ENCODE data around the gene EDRF1.

DNA sequence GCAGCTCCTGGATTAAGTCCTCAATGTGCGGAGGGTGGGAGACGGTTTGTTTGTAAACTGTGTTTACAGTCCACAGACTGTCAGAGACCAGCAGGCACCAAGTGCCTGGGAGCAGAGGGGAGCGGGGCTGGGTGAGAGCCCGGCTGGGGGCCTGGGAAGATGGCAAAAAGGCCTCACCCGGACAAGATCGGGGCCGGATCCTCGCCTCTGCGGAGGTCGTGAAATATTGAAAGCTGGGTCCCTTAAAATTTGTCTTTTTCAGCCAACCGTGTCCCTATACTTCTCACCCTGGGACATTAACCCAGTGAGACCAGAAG is 53.3 kb downstream of the EDRF1 start:
- no peak for TF ChIP-seq POLR2A (IDR thresholded peaks at IDR 0.05; ENCODE audit: borderline replicate concordance, extremely low read depth, insufficient read depth, insufficient read length)
- no peak for TF ChIP-seq EZH2 (IDR thresholded peaks at IDR 0.05)
- TF ChIP-seq SIN3A (IDR thresholded peaks at IDR 0.05; ENCODE audit: low read depth) = no peak
- no peak for TF ChIP-seq POLR2AphosphoS5 (IDR thresholded peaks at IDR 0.05; ENCODE audit: low read depth, low read length)
- TF ChIP-seq, protein P1, sequence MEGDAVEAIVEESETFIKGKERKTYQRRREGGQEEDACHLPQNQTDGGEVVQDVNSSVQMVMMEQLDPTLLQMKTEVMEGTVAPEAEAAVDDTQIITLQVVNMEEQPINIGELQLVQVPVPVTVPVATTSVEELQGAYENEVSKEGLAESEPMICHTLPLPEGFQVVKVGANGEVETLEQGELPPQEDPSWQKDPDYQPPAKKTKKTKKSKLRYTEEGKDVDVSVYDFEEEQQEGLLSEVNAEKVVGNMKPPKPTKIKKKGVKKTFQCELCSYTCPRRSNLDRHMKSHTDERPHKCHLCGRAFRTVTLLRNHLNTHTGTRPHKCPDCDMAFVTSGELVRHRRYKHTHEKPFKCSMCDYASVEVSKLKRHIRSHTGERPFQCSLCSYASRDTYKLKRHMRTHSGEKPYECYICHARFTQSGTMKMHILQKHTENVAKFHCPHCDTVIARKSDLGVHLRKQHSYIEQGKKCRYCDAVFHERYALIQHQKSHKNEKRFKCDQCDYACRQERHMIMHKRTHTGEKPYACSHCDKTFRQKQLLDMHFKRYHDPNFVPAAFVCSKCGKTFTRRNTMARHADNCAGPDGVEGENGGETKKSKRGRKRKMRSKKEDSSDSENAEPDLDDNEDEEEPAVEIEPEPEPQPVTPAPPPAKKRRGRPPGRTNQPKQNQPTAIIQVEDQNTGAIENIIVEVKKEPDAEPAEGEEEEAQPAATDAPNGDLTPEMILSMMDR (IDR thresholded peaks at IDR 0.05 in 2 of 3, conservative IDR thresholded peaks at IDR 0.05 in 1 of 3; ENCODE audit: borderline replicate concordance in 1 of 3, insufficient read depth in 1 of 3, low read depth in 2 of 3, low read length in 2 of 3) = no peak
- no peak for TF ChIP-seq YY1 (IDR thresholded peaks at IDR 0.05; ENCODE audit: extremely low read depth, insufficient replicate concordance, low read depth, low read length)
- TF ChIP-seq, protein P2, sequence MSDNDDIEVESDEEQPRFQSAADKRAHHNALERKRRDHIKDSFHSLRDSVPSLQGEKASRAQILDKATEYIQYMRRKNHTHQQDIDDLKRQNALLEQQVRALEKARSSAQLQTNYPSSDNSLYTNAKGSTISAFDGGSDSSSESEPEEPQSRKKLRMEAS (IDR thresholded peaks at IDR 0.05) = no peak
